Progenitor cell of endocrine pancreas (in vitro differentiated cells): ENCODE results near the gene ADH1C. TPM values are rescaled to one million over a fixed set of nuclear protein-coding genes. Genes with fewer than 3 reads are reported as not detected.

Experiments
- DNase-seq: peaks from one replicate; pipeline ENCODE4 v3.0.0; 2021; ENCODE audit warnings: low spot score; ENCODE audit not compliant: unreplicated experiment
- H3K27ac Mint-ChIP-seq: 2 replicates; pipeline ENCODE4 v1.8.0; 2021; ENCODE audit warnings: mild to moderate bottlenecking, moderate library complexity, mixed read lengths
- H3K27me3 Mint-ChIP-seq: 2 replicates; pipeline ENCODE4 v1.8.0; 2021; ENCODE audit warnings: mixed read lengths
- H3K36me3 Mint-ChIP-seq: 2 replicates; pipeline ENCODE4 v1.8.0; 2022; ENCODE audit warnings: mixed read lengths; ENCODE audit not compliant: insufficient read depth
- H3K4me1 Mint-ChIP-seq: 2 replicates; pipeline ENCODE4 v1.8.0; 2021; ENCODE audit warnings: low read depth, mixed read lengths
- H3K4me3 Mint-ChIP-seq: 2 replicates; pipeline ENCODE4 v1.8.0; 2021; ENCODE audit warnings: low read depth, mild to moderate bottlenecking, moderate library complexity, mixed read lengths
- H3K9me3 Mint-ChIP-seq: 2 replicates; pipeline ENCODE4 v1.8.0; 2021; ENCODE audit warnings: low read depth, mixed read lengths
- total RNA-seq: library from RNA; stranded (reverse); gene quantifications from 2 replicates; pipeline ENCODE4 v1.2.1, GENCODE V29; 2021
- TF ChIP-seq, protein P1 (sequence below): fragments of 200-600 bp; sonication (generic); IDR thresholded peaks from one replicate; pipeline ENCODE4 v1.5.0; 2021; ENCODE audit warnings: antibody characterized with exemption, mild to moderate bottlenecking; ENCODE audit not compliant: unreplicated experiment

The ADH1C gene
- total RNA-seq, 1 donor from 2014 or later: 3.3 TPM

DNA sequence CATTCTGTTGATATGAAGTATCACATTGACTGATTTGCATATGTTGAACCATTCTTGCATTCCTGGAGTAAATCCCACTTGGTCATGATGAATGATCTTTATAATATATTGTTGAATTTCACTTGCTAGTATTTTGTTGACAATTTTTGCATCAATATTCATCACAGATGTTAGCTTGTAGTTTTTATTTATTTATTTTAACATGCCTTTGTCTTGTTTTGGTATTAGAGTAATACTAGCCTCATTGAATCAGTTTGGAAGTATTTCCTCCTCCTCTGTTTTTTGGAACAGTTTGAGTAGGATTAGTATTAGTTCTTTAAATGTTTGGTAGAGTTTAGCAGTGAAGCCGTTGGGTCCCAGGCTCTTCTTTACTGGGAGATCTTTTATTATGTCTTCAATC lies 13.9 kb upstream of the ADH1C start:
- Mint-ChIP-seq H3K27me3 (no peaks in the 10 kb centered on the region), H3K27ac (no peak overlapping the region), H3K9me3 (peaks cover 11% of the 10 kb centered on the region), H3K4me3 (no peak overlapping the region), H3K4me1 (no peaks in the 10 kb centered on the region), H3K36me3 (peaks cover 2% of the 10 kb centered on the region)
- TF ChIP-seq, protein P1, sequence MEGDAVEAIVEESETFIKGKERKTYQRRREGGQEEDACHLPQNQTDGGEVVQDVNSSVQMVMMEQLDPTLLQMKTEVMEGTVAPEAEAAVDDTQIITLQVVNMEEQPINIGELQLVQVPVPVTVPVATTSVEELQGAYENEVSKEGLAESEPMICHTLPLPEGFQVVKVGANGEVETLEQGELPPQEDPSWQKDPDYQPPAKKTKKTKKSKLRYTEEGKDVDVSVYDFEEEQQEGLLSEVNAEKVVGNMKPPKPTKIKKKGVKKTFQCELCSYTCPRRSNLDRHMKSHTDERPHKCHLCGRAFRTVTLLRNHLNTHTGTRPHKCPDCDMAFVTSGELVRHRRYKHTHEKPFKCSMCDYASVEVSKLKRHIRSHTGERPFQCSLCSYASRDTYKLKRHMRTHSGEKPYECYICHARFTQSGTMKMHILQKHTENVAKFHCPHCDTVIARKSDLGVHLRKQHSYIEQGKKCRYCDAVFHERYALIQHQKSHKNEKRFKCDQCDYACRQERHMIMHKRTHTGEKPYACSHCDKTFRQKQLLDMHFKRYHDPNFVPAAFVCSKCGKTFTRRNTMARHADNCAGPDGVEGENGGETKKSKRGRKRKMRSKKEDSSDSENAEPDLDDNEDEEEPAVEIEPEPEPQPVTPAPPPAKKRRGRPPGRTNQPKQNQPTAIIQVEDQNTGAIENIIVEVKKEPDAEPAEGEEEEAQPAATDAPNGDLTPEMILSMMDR: no peak
- no peak for DNase-seq

DNA sequence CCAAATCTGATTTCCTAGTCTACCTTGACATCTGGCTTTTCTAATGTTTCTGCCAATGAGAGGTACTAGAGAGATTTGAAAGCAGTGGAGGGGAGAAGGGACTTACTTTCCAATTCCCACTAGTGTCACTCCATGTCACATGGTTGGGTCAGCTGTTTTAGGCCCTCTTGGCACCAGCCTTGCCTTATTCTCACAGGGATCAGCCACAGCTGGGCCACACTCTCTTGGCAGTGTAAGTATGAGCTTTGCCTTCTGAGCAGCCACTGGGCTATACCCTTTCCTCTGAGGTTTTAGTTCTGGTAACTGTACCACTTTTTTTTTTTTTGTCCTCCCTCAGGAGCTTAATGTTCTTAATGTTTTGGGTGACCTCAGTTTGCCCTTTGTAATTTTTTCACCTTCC lies 10.2 kb upstream of the ADH1C start:
- TF ChIP-seq, protein P1: no peak
- peaks cover 2% of the 10 kb centered on the region for H3K36me3 Mint-ChIP-seq
- H3K27me3 Mint-ChIP-seq: no peaks in the 10 kb centered on the region
- no peak overlapping the region for H3K4me3 Mint-ChIP-seq
- no peak for DNase-seq
- no peak overlapping the region for H3K27ac Mint-ChIP-seq
- H3K4me1 Mint-ChIP-seq: no peaks in the 10 kb centered on the region
- peaks cover 15% of the 10 kb centered on the region for H3K9me3 Mint-ChIP-seq

DNA sequence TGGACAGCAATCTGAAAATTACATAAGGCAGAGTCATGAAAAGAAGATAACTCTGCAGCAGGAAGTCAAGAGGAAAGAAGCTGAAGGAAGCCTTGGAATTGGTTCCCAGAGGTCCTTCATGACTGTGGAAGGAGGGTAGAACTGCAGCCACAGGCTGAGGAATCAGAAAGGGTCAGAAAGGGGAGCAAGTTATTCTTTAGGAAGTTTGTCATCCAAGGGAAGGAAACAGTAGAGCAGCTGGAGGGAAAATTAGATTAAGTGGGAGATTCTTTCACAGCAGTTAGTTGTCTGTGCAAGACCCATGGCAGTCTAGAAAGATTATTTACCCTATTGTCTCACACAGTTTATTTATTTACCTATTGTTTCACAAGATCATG lies 9.3 kb upstream of the ADH1C start:
- no peak overlapping the region for H3K27ac Mint-ChIP-seq
- TF ChIP-seq, protein P1: no peak
- no peak overlapping the region for H3K4me3 Mint-ChIP-seq
- peaks cover 15% of the 10 kb centered on the region for H3K9me3 Mint-ChIP-seq
- peaks cover 2% of the 10 kb centered on the region for H3K36me3 Mint-ChIP-seq
- no peaks in the 10 kb centered on the region for H3K27me3 Mint-ChIP-seq
- DNase-seq: no peak
- no peaks in the 10 kb centered on the region for H3K4me1 Mint-ChIP-seq

DNA sequence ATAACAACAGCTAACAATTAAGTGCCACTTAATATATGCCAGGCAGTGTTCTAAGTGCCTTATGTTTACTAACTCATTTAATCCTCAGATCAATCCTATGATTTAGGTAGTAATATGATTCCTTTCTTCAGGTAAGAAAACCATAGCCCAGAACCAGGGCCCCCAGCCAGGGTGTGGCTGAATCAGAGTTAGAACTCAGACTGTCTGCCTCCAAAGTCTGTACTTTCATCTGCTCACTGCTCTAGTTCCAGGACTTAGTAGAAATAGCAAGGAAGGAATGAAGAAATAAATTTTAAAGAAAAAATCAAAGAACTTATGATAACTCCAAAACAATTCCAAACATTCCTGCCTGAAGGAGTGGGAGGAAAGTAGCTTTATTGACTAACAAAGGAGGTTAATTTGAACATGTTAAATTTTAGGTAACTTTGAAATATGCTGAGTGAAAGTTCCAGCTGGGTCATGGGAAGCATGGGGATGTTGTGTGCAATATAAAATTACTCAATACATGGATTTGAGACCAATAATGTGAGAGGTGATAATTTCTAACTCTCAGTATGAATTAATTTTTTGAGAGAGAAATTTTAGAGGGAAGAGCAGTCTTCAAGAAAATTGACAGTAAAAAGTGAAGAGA lies 8.8 kb upstream of the ADH1C start:
- H3K9me3 Mint-ChIP-seq: peaks cover 15% of the 10 kb centered on the region
- H3K27me3 Mint-ChIP-seq: no peaks in the 10 kb centered on the region
- TF ChIP-seq, protein P1: no peak
- no peak overlapping the region for H3K27ac Mint-ChIP-seq
- H3K36me3 Mint-ChIP-seq: peaks cover 2% of the 10 kb centered on the region
- no peak for DNase-seq
- no peaks in the 10 kb centered on the region for H3K4me1 Mint-ChIP-seq
- H3K4me3 Mint-ChIP-seq: no peak overlapping the region

DNA sequence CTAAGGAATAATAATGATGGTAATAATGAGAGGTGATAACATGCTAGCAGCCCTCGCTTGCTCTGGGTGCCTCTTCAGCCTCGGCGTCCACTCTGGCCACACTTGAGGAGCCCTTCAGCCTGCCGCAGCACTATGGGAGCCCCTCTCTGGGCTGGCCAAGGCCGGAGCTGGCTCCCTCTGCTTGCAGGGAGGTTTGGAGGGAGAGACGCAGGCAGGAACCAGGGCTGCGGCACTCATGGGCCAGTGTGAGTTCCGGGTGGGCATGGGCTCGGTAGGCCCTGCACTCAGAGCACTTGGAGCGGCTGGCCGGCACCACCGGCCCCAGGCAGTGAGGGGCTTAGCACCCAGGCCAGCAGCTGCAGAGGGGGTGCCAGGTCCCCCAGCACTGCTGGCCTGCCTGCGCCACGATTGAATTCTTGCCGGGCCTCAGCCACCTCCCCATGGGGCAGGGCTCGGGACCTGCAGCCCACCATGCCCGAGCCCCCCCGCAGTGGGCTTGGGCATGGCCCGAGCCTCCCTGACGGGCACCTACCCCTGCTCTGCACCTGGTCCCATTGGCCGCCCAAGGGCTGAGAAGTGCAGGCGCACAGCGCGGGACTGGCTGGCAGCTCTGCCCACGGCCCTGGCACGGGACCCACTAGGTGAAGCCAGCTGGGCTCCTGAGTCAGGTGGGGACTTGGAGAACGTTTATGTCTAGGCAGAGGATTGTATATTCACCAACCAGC lies 7.1 kb upstream of the ADH1C start:
- no peak for DNase-seq
- TF ChIP-seq, protein P1: no peak
- no peaks in the 10 kb centered on the region for H3K4me1 Mint-ChIP-seq
- H3K36me3 Mint-ChIP-seq: no peaks in the 10 kb centered on the region
- H3K27me3 Mint-ChIP-seq: no peaks in the 10 kb centered on the region
- peaks cover 20% of the 10 kb centered on the region for H3K9me3 Mint-ChIP-seq
- no peak overlapping the region for H3K4me3 Mint-ChIP-seq
- H3K27ac Mint-ChIP-seq: no peak overlapping the region
